OCI-LY1 (cell line): ENCODE measurements around the gene PEX26.

Source experiments
- EZH2 ChIP-seq: fragments of 200-600 bp; sonication (generic), shearing (Covaris generic); IDR thresholded peaks from 2 replicates; pipeline ENCODE4 v1.8.0; 2017; ENCODE audit warnings: borderline replicate concordance, mixed run types, mild to moderate bottlenecking, antibody characterized with exemption, low read length, moderate library complexity, mixed read lengths
- TF ChIP-seq, protein P1 (sequence below): fragments of 200-600 bp; sonication (generic), shearing (Covaris generic); IDR thresholded peaks from 2 replicates; pipeline ENCODE4 v1.5.1; 2017; ENCODE audit warnings: mild to moderate bottlenecking, antibody characterized with exemption, low read length, moderate library complexity, mixed read lengths

DNA sequence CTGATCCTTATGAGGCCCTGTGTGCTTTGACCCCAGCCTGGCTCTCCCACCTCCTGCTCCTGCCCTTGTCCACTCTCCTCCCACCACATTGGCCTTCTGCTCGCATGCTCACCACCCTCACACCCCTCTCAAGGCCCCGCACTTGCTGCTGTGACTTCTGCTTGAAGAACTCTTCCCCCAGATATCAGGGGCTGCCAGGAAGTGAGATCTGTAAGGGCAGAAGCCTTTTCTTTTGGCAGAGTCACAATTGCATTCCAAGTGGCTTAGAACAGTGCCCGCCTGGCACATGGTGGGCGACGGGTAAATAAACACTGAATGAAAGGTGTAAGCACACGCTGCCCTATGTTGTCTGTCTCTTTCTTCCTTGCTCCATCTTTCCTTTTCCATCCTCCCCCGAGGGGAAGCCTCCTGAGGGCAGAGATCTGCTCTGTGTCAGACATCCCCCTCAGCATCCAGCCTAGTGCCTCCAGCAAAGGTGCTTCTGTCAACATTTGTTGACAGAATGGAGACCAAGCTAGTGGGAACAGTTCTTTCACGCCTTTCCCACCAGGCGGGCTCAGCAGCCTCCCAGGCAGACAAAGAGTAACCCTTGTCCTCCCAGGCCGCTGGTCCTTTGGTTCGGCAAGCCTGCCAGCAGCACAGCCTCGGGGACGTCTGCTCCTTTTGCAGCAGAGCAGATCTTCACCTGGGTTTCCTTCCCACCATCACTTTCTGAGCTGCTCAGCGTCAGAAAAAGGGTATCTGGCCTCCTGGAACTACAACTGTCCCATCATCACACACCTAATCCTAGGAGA is 10.0 kb upstream of the PEX26 start:
- TF ChIP-seq, protein P1, sequence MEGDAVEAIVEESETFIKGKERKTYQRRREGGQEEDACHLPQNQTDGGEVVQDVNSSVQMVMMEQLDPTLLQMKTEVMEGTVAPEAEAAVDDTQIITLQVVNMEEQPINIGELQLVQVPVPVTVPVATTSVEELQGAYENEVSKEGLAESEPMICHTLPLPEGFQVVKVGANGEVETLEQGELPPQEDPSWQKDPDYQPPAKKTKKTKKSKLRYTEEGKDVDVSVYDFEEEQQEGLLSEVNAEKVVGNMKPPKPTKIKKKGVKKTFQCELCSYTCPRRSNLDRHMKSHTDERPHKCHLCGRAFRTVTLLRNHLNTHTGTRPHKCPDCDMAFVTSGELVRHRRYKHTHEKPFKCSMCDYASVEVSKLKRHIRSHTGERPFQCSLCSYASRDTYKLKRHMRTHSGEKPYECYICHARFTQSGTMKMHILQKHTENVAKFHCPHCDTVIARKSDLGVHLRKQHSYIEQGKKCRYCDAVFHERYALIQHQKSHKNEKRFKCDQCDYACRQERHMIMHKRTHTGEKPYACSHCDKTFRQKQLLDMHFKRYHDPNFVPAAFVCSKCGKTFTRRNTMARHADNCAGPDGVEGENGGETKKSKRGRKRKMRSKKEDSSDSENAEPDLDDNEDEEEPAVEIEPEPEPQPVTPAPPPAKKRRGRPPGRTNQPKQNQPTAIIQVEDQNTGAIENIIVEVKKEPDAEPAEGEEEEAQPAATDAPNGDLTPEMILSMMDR: no peak
- no peak for TF ChIP-seq EZH2
